HepG2 (cell line): ENCODE data around the gene DBNDD2. TPM values are rescaled to one million over a fixed set of nuclear protein-coding genes. Genes with fewer than 3 reads are reported as not detected.

Source experiments
- CHD4 ChIP-seq: fragments of 200-600 bp; sonication (generic); IDR thresholded peaks from 2 replicates; pipeline ENCODE4 v1.7.0; 2017; ENCODE audit warnings: mild to moderate bottlenecking, low read length, borderline replicate concordance
- HNF4G ChIP-seq, 2 experiments: sonication (generic) in 1 of 2; formaldehyde crosslinking in 1 of 2; IDR thresholded peaks; 2 replicates each; pipeline versions ENCODE4 v1.4.0 to v1.6.1; 2011 to 2020; ENCODE audit warnings: borderline replicate concordance in 2 of 2, low read depth in 2 of 2, mild to moderate bottlenecking in 2 of 2, low read length in 1 of 2, missing genetic modification reagents in 1 of 2, moderate library complexity in 1 of 2
- MIXL1 ChIP-seq: IDR thresholded peaks from 2 replicates; pipeline ENCODE4 v1.6.1; 2016
- SNAI1 ChIP-seq: sonication (generic); formaldehyde crosslinking; IDR thresholded peaks from 2 replicates; pipeline ENCODE4 v1.5.0; 2020; ENCODE audit warnings: mild to moderate bottlenecking, missing genetic modification reagents, borderline replicate concordance
- SP5 ChIP-seq: IDR thresholded peaks from 2 replicates; pipeline ENCODE4 v1.6.1; 2016; ENCODE audit warnings: low read depth, borderline replicate concordance
- ZFP1 ChIP-seq: IDR thresholded peaks from 2 replicates; pipeline ENCODE4 v1.6.1; 2016
- ZMAT3 ChIP-seq: sonication (generic); formaldehyde crosslinking; conservative IDR thresholded peaks from 2 replicates; pipeline ENCODE4 v1.7.0; 2021; ENCODE audit warnings: missing genetic modification reagents
- ZNF124 ChIP-seq: sonication (generic); formaldehyde crosslinking; IDR thresholded peaks from 2 replicates; pipeline ENCODE4 v1.4.0; 2020; ENCODE audit warnings: missing genetic modification reagents
- ZNF276 ChIP-seq: sonication (generic); formaldehyde crosslinking; IDR thresholded peaks from 2 replicates; pipeline ENCODE4 v1.4.0; 2020; ENCODE audit warnings: mild to moderate bottlenecking, low read depth, missing genetic modification reagents
- polyA plus RNA-seq, 8 experiments: library from polyadenylated mRNA; depleted of rRNA in 3 of 8; stranded (reverse) in 7 of 8; unstranded in 1 of 8; fragments of >200 nt; fragmentation: Illumina TruSeq in 4 of 8; extraction: Trizol in 4 of 8; gene quantifications; 2 replicates each; pipeline versions ENCODE4 v1.2.1 to v1.2.3, GENCODE V29; 2011 to 2016; ENCODE audit warnings: low read depth in 4 of 8, missing spikeins in 1 of 8, mixed read lengths in 1 of 8; ENCODE audit not compliant: insufficient read depth in 1 of 8
- total RNA-seq, 5 experiments: library from RNA; depleted of rRNA; stranded (reverse); fragments of >200 nt; fragmentation: Illumina TruSeq; extraction: Trizol; gene quantifications; 2 replicates each; pipeline ENCODE4 v1.2.3, GENCODE V29; 2016; ENCODE audit warnings: low read depth in 1 of 5
- TF ChIP-seq, protein P1 (sequence below), 2 experiments: fragments of 450-650 bp in 1 of 2; sonication (generic) in 1 of 2; formaldehyde crosslinking in 1 of 2; IDR thresholded peaks; 2 replicates each; pipeline versions ENCODE4 v1.6.1 to v1.8.0; 2016 to 2022; ENCODE audit warnings: antibody characterized with exemption in 1 of 2, mild to moderate bottlenecking in 1 of 2, missing genetic modification reagents in 1 of 2
- TF ChIP-seq, protein P2 (sequence below): sonication (generic); formaldehyde crosslinking; IDR thresholded peaks from 2 replicates; pipeline ENCODE4 v1.9.0; 2021; ENCODE audit warnings: missing genetic modification reagents, borderline replicate concordance

The DBNDD2 gene
- total and polyA plus RNA-seq, 2 of the 13 experiments (the other 11 are each of a cell fraction or from before 2014, with no cell fraction given): 16.7 to 47.6 TPM

DNA sequence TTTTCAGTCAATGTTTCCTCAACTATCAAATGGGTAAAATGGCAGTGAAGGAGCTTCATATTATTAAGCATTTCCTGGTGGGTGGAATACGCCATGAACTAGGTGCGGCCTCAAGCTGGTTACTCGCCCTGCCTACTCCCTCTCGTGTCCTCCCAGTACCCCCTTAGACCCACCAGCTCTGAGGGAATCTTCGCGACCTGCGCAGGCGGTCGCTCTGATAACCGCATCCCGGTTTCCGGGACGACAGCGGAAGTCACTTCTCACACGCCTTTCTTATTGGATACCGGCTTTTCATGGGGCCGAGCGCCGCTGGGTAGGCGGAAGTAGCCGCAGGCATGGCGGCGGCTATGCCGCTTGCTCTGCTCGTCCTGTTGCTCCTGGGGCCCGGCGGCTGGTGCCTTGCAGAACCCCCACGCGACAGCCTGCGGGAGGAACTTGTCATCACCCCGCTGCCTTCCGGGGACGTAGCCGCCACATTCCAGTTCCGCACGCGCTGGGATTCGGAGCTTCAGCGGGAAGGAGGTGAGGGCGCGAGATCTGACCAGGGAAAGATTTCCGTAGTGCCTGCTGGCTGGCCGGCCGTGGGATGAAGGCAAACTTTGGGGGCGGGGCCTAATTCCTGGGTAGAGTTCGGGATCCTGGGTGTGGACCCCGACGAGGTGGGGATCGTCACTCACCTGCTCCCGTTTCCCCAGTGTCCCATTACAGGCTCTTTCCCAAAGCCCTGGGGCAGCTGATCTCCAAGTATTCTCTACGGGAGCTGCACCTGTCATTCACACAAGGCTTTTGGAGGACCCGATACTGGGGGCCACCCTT lies 7.9 kb downstream of the DBNDD2 start, which contains the start of gene PIGT (continued):
- TF ChIP-seq, protein P1, sequence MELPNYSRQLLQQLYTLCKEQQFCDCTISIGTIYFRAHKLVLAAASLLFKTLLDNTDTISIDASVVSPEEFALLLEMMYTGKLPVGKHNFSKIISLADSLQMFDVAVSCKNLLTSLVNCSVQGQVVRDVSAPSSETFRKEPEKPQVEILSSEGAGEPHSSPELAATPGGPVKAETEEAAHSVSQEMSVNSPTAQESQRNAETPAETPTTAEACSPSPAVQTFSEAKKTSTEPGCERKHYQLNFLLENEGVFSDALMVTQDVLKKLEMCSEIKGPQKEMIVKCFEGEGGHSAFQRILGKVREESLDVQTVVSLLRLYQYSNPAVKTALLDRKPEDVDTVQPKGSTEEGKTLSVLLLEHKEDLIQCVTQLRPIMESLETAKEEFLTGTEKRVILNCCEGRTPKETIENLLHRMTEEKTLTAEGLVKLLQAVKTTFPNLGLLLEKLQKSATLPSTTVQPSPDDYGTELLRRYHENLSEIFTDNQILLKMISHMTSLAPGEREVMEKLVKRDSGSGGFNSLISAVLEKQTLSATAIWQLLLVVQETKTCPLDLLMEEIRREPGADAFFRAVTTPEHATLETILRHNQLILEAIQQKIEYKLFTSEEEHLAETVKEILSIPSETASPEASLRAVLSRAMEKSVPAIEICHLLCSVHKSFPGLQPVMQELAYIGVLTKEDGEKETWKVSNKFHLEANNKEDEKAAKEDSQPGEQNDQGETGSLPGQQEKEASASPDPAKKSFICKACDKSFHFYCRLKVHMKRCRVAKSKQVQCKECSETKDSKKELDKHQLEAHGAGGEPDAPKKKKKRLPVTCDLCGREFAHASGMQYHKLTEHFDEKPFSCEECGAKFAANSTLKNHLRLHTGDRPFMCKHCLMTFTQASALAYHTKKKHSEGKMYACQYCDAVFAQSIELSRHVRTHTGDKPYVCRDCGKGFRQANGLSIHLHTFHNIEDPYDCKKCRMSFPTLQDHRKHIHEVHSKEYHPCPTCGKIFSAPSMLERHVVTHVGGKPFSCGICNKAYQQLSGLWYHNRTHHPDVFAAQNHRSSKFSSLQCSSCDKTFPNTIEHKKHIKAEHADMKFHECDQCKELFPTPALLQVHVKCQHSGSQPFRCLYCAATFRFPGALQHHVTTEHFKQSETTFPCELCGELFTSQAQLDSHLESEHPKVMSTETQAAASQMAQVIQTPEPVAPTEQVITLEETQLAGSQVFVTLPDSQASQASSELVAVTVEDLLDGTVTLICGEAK (IDR thresholded peaks at IDR 0.05): peak; percentile 74
- TF ChIP-seq, protein P1 (CRISPR knock-in tag; IDR thresholded peaks at IDR 0.05): peak; percentile 92; the same call in 1 of the 2 replicates
- TF ChIP-seq SNAI1: no peak; the same call in 1 of the 2 replicates
- peak; percentile 96 for TF ChIP-seq ZNF124 (CRISPR knock-in tag)
- no peak for TF ChIP-seq CHD4
- peak; percentile 59; the same call in 1 of the 2 replicates for TF ChIP-seq MIXL1
- TF ChIP-seq SP5 (CRISPR knock-in tag): no peak
- 0 out of 2 replicates have a peak, but pooled peaks have one; percentile 34 for TF ChIP-seq ZNF276
- no peak; the same call in 1 of the 2 replicates for TF ChIP-seq ZFP1
- peak; percentile 97 for TF ChIP-seq ZMAT3 (CRISPR knock-in tag)
- TF ChIP-seq HNF4G (IDR thresholded peaks at IDR 0.05; ENCODE audit: borderline replicate concordance, low read depth, low read length): no peak
- TF ChIP-seq HNF4G (CRISPR knock-in tag; IDR thresholded peaks at IDR 0.05; ENCODE audit: borderline replicate concordance, low read depth): peak; percentile 56; the same call in 1 of the 2 replicates
- TF ChIP-seq, protein P2, sequence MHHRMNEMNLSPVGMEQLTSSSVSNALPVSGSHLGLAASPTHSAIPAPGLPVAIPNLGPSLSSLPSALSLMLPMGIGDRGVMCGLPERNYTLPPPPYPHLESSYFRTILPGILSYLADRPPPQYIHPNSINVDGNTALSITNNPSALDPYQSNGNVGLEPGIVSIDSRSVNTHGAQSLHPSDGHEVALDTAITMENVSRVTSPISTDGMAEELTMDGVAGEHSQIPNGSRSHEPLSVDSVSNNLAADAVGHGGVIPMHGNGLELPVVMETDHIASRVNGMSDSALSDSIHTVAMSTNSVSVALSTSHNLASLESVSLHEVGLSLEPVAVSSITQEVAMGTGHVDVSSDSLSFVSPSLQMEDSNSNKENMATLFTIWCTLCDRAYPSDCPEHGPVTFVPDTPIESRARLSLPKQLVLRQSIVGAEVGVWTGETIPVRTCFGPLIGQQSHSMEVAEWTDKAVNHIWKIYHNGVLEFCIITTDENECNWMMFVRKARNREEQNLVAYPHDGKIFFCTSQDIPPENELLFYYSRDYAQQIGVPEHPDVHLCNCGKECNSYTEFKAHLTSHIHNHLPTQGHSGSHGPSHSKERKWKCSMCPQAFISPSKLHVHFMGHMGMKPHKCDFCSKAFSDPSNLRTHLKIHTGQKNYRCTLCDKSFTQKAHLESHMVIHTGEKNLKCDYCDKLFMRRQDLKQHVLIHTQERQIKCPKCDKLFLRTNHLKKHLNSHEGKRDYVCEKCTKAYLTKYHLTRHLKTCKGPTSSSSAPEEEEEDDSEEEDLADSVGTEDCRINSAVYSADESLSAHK (CRISPR knock-in tag): no peak
